AG08396 (cell line): Measurements from ENCODE around the gene FNDC11.
"Not testable (repeated sequence)": the region's sequence is repeated elsewhere in the genome, so short reads cannot be mapped to it uniquely, and the experiment has no call there.

Source experiments
- DNase-seq: peaks from one replicate; pipeline ENCODE4 v3.0.0; 2012; ENCODE audit warnings: low spot score, mixed read lengths

The FNDC11 gene

GRCh38 chr20:63553933-63554290, at the start of gene FNDC11:
TSS of gene FNDC11 (plus strand) at chr20:63554159. CDS start at chr20:63555664, 1,505 bp downstream.
- peak; percentile 70 for DNase-seq

GRCh38 chr20:63504642-63505041, 49.3 kb upstream of the FNDC11 start:
- DNase-seq, result no peak

GRCh38 chr20:63505281-63505680, 48.7 kb upstream of the FNDC11 start:
- DNase-seq, result no peak

GRCh38 chr20:63505723-63506122, 48.2 kb upstream of the FNDC11 start:
- DNase-seq, result no peak

- DNase-seq, result no peak
These were observed 46.7 kb upstream of the FNDC11 start for GRCh38 chr20:63507083-63507743.

- DNase-seq, result no peak
These were observed 45.7 kb upstream of the FNDC11 start for GRCh38 chr20:63508072-63508768.

- DNase-seq, result no peak
These were observed 44.8 kb upstream of the FNDC11 start for GRCh38 chr20:63509088-63509564.

GRCh38 chr20:63513207-63513606, 40.8 kb upstream of the FNDC11 start:
- no peak for DNase-seq

- not testable (repeated sequence) for DNase-seq
These were observed 39.4 kb upstream of the FNDC11 start for GRCh38 chr20:63514520-63514919.

- DNase-seq, result no peak
These were observed 36.3 kb upstream of the FNDC11 start for GRCh38 chr20:63517376-63518309.

GRCh38 chr20:63518351-63518861, 35.6 kb upstream of the FNDC11 start:
- no peak for DNase-seq

GRCh38 chr20:63518946-63519667, 34.9 kb upstream of the FNDC11 start:
- no peak for DNase-seq

GRCh38 chr20:63519668-63520503, 34.1 kb upstream of the FNDC11 start:
- peak; percentile 76 for DNase-seq

GRCh38 chr20:63520504-63520933, 33.4 kb upstream of the FNDC11 start, which contains the start of gene PPDPF:
TSS of gene PPDPF (plus strand) at chr20:63520765. CDS start at chr20:63521309, 544 bp downstream.
- peak; percentile 100 for DNase-seq

- peak; percentile 91 for DNase-seq
These were observed 32.9 kb upstream of the FNDC11 start for GRCh38 chr20:63520934-63521601.

- DNase-seq, result no peak
These were observed 32.4 kb upstream of the FNDC11 start for GRCh38 chr20:63521602-63522001.

GRCh38 chr20:63522091-63522868, 31.7 kb upstream of the FNDC11 start:
- DNase-seq, result no peak

- DNase-seq, result no peak
These were observed 30.9 kb upstream of the FNDC11 start for GRCh38 chr20:63522981-63523611.

- no peak for DNase-seq
These were observed 28.8 kb upstream of the FNDC11 start for GRCh38 chr20:63525185-63525584.
